Uterus (tissue), 4 donors: ENCODE data around the gene B3GNT3. TPM values are rescaled to one million over a fixed set of nuclear protein-coding genes. Genes with fewer than 3 reads are reported as not detected.

Source experiments
- DNase-seq, 2 donors: peaks; one replicate each; pipeline ENCODE4 v3.0.0-alpha.2; 2019 to 2020
- H3K27ac ChIP-seq, 2 donors: fragments of 200-600 bp; sonication (generic); 1 replicate in 1 of 2; 2 replicates in 1 of 2; pipeline ENCODE4 v1.5.1; 2016 to 2018
- H3K27me3 ChIP-seq, 2 donors: fragments of 200-600 bp; sonication (generic); one replicate each; pipeline ENCODE4 v1.5.1; 2018 to 2019; ENCODE audit warnings: control low read depth in 1 of 2
- H3K36me3 ChIP-seq, 2 donors: fragments of 200-600 bp; sonication (generic); one replicate each; pipeline ENCODE4 v1.5.1; 2019; ENCODE audit warnings: control low read depth in 1 of 2
- H3K4me1 ChIP-seq, 2 donors: fragments of 200-600 bp; sonication (generic); one replicate each; pipeline ENCODE4 v1.5.1; 2018 to 2019; ENCODE audit warnings: control low read depth in 1 of 2
- H3K4me3 ChIP-seq, 2 donors: fragments of 200-600 bp; sonication (generic); 1 replicate in 1 of 2; 2 replicates in 1 of 2; pipeline ENCODE4 v1.5.1; 2018 to 2019; ENCODE audit warnings: mild to moderate bottlenecking in 1 of 2
- H3K9me3 ChIP-seq, 2 donors: fragments of 200-600 bp; sonication (generic); one replicate each; pipeline ENCODE4 v1.5.1; 2019; ENCODE audit warnings: control low read depth in 1 of 2
- POLR2A ChIP-seq, 2 donors: fragments of 450-650 bp; IDR thresholded peaks; one replicate each; pipeline ENCODE4 v1.6.1; 2016; ENCODE audit warnings: antibody characterized with exemption in 2 of 2, mild to moderate bottlenecking in 1 of 2, moderate library complexity in 1 of 2
- intact Hi-C: fragments of 100-400 bp; cut with DNase I; formaldehyde crosslinking; loops from one replicate; pipeline ENCODE4 v1.15.1; 2023; ENCODE audit warnings: low total_unique reads
- total RNA-seq, 4 donors: library from RNA; depleted of rRNA in 3 of 4; stranded (reverse); fragments of >200 nt in 3 of 4; gene quantifications; one replicate each; pipeline versions ENCODE4 v1.1.0 to v1.2.4, GENCODE V29; 2014 to 2023
- TF ChIP-seq, protein P1 (sequence below), 4 experiments: fragments of 200-600 bp in 2 of 4; fragments of 450-650 bp in 2 of 4; sonication (generic) in 2 of 4; IDR thresholded peaks; one replicate each; pipeline ENCODE4 v1.5.1; 2016 to 2019; ENCODE audit warnings: antibody characterized with exemption in 4 of 4, mild to moderate bottlenecking in 2 of 4, moderate library complexity in 1 of 4
- donor health status: DM: yes; HTN: yes; CAD: no.

Gene B3GNT3
- total RNA-seq, 4 donors from 2014 or later, result 1.4 TPM; not detected in 3

- intact Hi-C loops, result no loop called here
- Histone ChIP-seq H3K4me3 (peak overlapping the region in 1 of 2 donors; percentile 41), H3K9me3 (no peaks in the 10 kb centered on the region), H3K4me1 (no peaks in the 10 kb centered on the region), H3K27me3 (no peaks in the 10 kb centered on the region), H3K36me3 (no peaks in the 10 kb centered on the region), H3K27ac (no peak overlapping the region)
- TF ChIP-seq, protein P1, sequence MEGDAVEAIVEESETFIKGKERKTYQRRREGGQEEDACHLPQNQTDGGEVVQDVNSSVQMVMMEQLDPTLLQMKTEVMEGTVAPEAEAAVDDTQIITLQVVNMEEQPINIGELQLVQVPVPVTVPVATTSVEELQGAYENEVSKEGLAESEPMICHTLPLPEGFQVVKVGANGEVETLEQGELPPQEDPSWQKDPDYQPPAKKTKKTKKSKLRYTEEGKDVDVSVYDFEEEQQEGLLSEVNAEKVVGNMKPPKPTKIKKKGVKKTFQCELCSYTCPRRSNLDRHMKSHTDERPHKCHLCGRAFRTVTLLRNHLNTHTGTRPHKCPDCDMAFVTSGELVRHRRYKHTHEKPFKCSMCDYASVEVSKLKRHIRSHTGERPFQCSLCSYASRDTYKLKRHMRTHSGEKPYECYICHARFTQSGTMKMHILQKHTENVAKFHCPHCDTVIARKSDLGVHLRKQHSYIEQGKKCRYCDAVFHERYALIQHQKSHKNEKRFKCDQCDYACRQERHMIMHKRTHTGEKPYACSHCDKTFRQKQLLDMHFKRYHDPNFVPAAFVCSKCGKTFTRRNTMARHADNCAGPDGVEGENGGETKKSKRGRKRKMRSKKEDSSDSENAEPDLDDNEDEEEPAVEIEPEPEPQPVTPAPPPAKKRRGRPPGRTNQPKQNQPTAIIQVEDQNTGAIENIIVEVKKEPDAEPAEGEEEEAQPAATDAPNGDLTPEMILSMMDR (IDR thresholded peaks at IDR 0.05), result no peak
- no peak for TF ChIP-seq POLR2A (IDR thresholded peaks at IDR 0.05)
- no peak for DNase-seq
Measured at GRCh38 chr19:17842663-17843291, 47.8 kb downstream of the B3GNT3 start.

GRCh38 chr19:17843292-17843827, 48.4 kb downstream of the B3GNT3 start:
- Histone ChIP-seq H3K9me3 (no peaks in the 10 kb centered on the region), H3K4me1 (no peaks in the 10 kb centered on the region), H3K27ac (no peak overlapping the region), H3K4me3 (no peak overlapping the region), H3K27me3 (no peaks in the 10 kb centered on the region), H3K36me3 (no peaks in the 10 kb centered on the region)
- TF ChIP-seq POLR2A (IDR thresholded peaks at IDR 0.05), result no peak
- TF ChIP-seq, protein P1 (IDR thresholded peaks at IDR 0.05), result no peak
- DNase-seq, result no peak
- intact Hi-C loops, result no loop called here

- H3K27me3 ChIP-seq, result no peaks in the 10 kb centered on the region
- intact Hi-C loops, result no loop called here
- TF ChIP-seq POLR2A (IDR thresholded peaks at IDR 0.05), result no peak
- TF ChIP-seq, protein P1 (IDR thresholded peaks at IDR 0.05), result no peak
Measured at GRCh38 chr19:17843908-17844490, 49.1 kb downstream of the B3GNT3 start.

DNA sequence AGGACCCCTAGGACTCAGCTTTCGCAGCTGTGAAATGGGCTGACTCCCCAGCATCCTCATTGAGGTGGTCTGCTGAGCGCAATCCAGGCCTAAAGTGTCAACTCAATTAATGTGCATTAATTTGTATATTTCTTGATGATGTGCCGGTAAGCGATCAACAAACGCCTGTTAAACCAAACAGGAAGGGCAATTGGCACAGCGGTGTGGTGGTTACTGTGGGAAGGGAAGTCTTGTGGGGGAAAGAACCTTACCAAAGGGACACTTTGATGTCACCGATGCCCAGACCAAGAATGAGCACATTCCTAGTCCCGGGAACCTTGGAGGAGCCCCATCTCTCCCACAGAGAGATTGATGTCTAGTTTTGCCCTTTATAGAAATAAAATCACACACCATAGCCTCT, 51.2 kb downstream of the B3GNT3 start:
- H3K9me3 ChIP-seq, result no peaks in the 10 kb centered on the region
- intact Hi-C loops, result no loop called here
- H3K4me1 ChIP-seq, result no peaks in the 10 kb centered on the region
- H3K36me3 ChIP-seq, result no peaks in the 10 kb centered on the region
- TF ChIP-seq, protein P1 (IDR thresholded peaks at IDR 0.05), result no peak
- no peak for TF ChIP-seq POLR2A (IDR thresholded peaks at IDR 0.05)
- no peaks in the 10 kb centered on the region for H3K27me3 ChIP-seq
- no peak overlapping the region for H3K27ac ChIP-seq
- no peak overlapping the region for H3K4me3 ChIP-seq
- no peak for DNase-seq

More at GRCh38 chr19:17843908-17844490, 49.1 kb downstream of the B3GNT3 start:
- no peaks in the 10 kb centered on the region for H3K9me3 ChIP-seq
- no peaks in the 10 kb centered on the region for H3K4me1 ChIP-seq
- no peak overlapping the region for H3K27ac ChIP-seq
- H3K4me3 ChIP-seq, result no peak overlapping the region
- DNase-seq, result no peak
- no peaks in the 10 kb centered on the region for H3K36me3 ChIP-seq
